ENCODE results near the gene CRLF1.

The CRLF1 gene

DNA sequence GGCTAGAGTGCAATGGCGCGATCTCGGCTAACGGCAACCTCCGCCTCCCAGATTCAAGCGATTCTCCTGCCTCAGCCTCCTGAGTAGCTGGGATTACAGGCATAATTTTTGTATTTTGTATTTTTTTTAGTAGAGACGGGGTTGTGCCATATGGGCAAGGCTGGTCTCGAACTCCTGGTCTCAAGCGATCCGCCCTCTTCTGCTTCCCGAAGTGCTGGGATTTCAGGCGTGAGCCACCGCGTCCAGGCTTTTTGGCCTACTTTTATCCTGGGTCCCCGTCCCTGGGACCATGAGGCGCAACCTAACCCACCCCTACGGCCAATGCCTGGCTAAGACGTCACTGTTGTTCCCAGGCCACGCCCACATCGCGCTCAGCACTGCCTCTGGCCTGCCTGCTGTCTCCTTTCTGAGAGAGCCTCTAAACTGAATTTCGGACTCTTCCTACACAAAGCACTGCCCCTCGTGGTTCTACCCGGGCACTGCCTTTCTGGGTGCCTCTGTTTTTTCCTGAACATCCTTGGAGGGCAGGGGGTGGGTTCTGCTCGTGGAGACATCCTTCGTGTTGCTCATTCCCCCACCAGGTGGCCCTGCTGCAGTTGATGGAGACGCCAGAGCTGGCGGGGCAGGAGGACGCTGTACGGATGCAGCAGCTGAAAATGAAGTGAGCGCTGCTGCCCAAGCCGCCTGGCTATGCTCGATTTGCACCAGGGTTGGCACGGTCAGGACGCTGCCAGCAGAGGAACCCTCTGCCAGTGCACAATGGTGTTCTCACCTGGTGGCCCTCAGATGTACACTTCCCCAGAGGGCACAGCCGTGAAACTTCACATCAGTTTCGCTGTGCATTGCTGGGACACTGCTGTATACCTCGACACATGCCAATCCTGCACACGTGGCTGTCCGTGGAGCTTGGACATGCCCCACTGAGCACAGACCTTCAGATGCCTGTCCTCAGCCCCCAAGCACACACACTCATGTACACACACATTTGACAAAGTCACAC, 16.0 kb downstream of the CRLF1 start:
- peak; percentile 96 for DNase-seq

DNA sequence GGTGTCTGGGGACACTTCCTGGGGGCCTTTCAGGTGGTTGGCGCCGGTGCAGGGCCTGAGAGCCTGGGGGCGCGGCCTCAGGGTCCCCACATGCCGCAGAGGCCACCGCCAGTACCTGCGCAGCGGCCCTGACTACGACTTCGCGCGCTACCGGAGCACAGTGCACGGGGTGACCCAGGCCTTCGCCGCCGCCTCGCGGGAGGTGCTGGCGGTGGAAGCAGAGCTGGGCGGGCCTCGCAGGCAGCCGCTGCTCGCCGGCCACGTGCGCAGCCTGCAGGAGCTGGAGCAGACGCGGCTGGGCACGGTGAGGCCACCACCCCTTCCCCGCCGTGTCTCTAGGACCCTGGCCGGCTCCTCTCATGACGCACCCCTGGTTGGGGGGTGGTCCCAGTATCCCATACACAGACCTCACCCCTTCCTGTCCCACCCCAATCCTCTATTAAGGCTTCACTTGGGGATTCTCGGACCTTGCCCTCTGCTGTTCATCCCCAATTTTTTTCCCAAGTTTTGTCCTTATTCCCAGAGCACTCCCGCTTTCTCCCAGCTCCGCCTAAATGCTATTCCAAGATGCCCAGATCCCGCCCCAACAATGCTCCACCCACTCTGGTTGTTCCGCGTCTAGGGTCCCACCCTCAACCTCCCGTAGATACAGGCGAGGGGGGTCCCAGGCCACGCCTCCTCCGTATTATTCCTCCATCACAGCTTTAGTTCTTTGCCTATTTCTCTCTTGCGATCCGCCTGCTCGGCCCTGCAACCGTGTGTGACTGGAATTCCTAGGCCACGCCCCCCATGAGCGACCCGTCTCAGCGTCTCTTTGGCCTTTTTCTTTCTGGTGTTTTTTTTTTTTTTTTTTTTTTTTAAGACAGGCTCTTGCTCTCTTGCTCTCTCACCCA, 17.0 kb downstream of the CRLF1 start:
- DNase-seq: peak; percentile 79

DNA sequence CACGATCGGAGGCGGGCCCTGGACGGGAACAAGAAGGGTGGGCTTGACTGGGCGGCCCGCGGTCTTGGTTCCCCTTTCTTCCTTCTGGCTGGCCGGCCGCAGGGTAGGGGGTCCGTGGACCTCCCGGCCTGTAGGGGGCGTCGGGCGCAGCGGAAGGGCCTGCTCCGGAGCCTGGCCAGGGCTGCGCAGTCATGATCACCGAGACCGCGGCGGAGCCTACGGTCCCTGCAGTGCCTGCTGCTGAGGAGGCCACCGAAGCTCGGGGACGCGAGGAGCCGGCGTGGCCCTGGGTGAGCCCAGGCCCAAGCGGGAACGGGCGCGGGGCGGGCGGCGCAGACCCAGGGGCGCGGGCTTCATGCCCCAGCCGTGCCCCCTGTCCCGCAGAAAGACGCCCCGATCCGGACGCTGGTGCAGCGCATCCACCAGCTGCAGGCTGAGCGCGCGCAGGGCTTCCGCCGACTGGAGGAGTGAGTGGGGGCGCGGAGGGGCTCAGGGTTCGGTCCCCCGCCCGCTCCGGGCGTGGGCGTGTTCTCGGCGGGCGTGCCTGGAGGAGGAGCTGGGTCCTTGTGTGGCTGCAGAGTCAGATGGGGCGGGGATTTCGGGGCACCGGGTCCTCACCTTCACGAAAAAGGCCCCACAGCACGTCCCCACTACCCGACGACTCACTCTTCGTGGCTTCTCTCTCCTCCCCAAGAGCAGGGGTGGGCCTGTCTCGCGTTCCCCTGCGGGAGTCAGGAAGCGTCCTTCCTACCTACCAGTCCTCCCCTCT, 17.8 kb downstream of the CRLF1 start, which contains the start of gene REX1BD:
TSS of gene REX1BD (plus strand) at position 188 of the 769 bp plus-strand sequence. CDS start at position 192, 4 bp downstream.
- peak; percentile 58 for DNase-seq

DNA sequence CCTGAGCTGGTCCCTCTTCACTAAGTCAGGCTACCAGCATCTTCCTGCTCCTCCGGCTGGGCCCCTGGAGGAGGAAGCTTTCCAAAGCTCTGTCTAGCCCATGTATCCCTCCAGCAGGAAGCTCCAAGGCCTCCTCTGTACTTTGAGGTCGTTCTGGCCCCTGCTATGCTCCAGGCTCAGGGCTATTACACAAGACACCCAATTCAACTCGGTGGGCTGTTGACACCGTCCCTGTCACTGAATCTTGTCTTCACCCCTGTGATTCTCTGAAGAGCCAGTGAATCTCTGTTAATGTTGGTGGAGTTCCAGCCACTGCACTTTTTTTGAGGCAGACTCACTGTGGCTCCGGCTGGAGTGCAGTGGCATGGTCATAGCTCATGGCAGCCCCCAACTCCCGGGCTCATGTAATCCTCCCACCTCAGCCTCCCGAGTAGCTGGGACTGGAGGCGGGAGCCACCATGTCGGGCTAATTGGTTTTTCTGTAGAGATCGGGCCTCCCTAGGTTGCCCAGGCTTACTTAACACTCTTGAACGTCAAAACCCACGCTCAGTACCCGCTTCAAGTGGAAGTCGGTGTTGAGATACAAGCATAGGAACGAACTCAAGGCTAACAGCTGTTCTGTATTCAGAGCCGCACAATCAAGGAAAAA, 18.5 kb downstream of the CRLF1 start:
- DNase-seq: no peak

DNA sequence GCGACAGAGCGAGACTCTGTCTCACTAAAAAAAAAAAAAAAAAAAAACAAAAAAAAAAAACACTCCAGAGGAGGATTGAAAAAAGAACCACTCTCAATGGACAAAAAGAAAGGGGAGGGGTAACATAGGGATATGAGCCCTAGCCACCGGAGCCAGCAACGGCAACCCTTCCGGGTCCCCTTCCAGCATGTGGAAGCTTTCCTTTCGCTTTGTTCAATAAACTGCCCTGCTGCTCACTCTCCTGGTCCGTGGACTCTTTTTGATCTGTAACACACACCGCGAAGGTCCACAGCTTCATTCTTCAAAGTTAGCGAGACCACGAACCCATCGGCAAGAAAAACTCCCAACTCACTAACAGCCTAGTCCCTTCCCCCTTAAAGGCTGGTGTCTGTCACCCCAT, 19.0 kb downstream of the CRLF1 start:
- no peak for DNase-seq

DNA sequence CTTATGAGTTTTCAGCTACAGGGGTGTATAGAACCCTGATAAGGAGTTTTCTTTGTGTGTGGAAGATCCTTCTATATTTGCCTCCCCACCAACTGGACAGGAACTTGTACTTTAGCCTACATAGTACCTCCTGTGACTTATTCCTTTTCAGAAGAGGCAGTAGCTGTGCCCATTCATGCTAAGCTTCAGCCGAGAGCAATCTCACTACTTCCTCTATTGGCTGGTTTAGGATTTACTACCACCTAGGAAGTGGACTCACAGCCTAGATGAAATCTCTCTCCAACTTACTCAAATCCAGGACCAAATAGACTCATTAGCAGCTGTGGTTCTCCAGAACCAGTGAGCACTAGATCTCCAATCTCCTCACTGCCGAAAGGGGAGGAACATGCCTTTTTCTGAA, 20.3 kb downstream of the CRLF1 start:
- no peak for DNase-seq

DNA sequence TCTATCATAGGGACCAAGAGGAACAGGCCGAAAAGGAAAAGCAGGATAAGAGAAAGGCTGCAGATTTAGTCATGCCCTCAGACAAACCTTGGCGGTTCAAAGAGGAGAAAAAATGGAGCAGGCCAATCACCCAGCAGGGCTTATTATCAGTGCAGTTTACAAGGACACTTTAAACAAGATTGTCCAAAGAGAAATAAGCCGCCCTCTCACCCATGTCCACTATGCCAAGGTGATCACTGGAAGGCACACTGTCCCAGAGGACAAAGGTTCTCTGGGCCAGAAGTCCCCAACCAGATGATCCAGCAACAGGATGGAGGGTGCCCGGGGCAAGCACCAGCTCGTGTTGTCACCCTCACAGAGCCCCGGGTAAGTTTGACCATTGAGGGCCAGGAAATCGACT, 26.3 kb downstream of the CRLF1 start:
- DNase-seq: no peak

DNA sequence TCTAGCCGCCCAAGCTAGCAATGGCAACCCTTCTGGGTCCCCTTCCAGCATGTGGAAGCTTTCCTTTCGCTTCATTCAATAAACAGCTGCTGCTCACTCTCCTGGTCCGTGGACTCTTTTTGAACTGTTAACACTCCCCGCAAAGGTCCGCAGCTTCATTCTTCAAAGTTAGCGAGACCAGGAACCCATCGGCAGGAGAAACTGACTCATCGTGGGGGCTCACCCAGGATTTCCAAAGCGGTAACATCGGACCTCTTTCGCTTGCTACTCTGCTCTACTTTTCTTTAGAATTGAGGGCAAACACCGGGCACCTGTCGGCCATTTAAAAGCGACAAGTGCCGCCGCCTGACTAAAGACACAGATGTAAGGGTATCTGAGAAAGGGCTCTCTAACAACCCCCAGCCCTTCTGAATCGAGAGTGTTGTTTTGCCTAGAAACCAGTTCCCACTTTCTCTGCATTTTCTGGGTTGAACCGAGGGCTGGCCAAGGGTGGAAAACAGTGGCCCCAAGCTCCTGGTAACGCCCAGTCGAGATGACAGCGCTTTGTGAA, 29.2 kb downstream of the CRLF1 start:
- no peak for DNase-seq

DNA sequence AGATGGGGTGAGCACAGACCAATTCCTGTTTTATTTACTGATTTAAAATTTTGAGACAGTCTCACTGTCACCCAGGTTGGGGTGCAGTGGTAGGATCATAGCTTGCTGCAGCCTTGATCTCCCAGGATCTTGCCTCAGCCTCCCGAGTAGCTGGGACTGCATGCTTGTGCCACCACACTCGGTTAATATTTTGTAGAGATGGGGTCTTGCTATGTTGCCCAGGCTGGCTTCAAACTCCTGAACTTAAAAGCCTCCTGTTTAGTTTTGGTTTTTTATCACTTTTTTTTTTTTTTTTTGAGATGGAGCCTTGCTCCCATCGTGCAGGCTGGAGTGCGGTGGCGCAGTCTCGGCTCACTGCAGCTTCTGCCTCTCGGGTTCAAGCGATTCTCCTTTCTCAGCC, 30.2 kb downstream of the CRLF1 start:
- no peak for DNase-seq

DNA sequence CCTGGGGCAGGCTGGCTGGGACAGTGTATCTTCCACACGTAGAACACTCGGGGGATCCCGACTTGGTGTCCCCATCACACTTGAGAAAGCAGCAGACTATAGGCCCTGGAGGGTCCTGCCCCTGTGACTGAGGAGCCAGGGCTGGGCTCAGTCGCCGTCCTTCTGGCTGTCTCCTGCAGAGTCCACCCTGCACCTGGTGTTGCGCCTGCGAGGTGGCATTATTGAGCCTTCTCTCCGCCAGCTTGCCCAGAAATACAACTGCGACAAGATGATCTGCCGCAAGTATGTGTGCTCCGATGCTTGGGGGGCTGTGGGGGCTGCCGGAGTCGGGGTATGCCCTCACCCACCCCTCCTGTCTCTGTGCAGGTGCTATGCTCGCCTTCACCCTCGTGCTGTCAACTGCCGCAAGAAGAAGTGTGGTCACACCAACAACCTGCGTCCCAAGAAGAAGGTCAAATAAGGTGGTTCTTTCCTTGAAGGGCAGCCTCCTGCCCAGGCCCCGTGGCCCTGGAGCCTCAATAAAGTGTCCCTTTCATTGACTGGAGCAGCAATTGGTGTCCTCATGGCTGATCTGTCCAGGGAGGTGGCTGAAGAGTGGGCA, 31.8 kb downstream of the CRLF1 start:
- DNase-seq: no peak

DNA sequence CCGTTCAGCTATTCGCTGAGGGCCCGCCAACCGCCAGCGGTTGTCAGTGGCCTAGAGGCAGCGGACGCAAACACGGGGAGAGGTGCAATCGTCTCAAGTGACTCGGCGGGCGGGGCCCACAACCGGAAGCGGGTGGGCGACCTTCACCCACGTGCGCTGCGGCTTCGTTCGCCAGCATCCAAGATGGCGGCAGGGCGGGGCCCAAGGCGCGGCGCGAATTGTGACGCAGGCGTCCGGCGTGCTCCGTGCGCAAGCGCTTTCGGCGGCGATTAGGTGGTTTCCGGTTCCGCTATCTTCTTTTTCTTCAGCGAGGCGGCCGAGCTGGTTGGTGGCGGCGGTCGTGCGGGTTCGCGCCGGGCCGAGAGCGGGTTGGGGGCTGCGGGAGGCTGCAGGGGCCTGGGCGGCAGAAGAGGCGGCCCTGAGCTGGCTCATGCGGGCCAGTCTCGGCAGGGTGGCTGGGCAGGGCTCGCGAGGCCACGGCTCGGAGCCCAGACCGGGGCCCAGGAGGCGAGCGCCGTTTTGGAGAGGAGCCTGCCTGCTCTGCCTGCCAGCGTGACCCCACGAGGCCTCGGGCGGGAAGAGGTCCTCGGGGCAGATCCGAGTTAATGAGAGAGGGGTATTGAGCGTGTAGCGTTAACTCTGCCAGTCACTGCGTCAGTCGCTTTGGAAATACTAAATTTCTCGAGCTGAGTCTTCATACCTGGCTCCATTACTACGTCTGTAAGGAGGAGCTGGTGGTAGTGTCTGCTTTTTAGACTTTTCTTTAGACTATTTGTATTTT, 34.8 kb downstream of the CRLF1 start, which contains the start of gene UBA52:
TSS of gene UBA52 (plus strand) at position 294 of the 781 bp plus-strand sequence. CDS start 1,444 bp downstream, outside the sequence.
- peak; percentile 95 for DNase-seq

DNA sequence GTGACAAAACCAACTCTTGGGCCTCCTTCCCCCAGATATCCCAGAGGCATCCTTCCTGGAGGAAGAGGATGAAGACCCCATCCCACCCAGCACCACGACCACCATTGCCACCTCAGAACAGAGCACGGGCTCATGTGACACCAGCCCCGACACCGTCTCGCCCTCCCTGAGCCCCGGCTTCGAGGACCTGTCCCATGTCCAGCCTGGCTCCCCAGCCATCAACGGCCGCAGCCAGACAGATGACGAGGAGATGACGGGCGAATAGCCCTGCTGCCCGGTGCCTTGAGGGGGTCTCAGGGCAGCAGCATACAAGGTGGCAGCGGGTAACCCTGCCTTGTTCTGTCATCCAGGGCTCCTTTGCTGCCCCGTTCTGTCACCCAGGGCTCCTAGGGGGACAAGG, 38.2 kb downstream of the CRLF1 start:
- no peak for DNase-seq

DNA sequence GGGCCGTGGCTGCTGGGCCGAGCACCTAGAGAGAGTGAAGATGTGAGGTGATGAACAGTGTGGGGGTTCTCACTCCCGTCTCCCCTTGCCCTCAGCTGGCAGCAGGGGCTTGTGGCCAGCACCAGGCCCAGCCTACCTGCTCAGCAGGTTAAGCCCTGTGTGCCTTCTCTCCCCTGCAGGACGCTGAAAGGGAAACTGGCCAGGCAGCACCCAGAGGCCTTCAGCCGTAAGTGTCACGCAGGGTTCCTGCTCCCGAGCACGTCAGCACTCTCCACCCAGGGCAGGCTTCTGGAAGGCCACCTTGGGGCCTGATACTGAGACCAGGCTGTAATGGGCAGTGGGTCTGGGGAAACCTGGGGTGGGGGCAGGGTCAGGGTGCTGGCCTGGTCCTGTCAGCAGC, 39.6 kb downstream of the CRLF1 start:
- DNase-seq: no peak

DNA sequence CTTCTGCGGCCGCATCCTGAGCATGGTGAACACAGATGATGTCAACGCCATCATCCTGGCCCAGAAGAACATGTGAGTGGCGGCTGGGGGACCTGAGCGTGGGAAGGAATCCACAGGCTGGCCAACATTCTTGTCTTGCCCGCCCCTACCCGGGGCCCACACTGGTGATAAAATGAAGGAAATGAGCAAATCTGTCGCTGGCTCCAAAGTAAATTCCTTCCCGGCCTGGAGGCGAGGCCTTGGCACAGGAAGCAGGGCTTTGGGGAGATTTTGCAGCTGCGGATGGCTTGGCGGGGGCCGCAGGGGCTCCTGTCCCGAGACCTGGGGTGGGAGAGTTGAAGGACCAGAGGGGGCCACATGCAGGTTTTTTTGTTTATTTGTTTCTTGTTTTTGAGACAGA, 44.5 kb downstream of the CRLF1 start:
- DNase-seq: no peak

DNA sequence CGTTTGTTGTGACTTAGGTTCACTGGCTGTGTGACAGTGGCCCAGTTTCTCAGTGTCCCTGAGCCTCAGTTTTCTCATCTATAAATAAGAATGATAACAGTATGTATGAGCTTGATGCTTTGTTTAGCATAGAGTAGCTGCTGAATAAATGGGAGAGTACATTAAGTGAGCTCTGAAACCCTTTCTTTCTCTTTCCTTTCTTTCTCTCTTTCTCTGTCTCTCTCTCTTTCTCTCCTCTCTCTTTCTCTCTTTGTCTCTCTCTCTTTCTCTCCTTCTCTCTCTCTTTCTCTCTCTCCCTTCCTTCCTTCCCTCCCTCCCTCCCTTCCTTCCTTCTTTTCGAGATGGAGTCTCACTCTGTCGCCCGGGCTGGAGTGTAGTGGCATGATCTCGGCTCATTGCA, 46.9 kb downstream of the CRLF1 start:
- no peak for DNase-seq

DNA sequence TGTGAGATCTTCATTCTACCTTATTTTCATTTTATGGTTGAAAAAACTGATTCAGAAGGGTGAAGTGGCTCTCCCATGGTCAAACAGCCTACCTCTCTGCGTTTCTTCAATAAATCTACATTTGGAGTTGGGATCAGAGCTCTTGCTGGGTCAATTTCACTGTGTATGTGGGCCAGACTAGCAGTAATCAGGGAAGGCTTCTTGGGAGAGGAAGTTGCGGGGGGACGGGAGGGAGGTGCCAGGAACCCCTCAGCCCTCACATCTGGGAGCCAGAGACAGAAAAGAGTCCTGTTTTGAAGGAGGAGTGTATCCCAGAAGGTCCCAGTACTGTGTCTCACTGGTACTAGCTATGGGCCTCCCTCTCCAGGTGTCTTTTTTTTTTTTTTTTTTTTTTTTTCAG, 48.0 kb downstream of the CRLF1 start:
- no peak for DNase-seq

DNA sequence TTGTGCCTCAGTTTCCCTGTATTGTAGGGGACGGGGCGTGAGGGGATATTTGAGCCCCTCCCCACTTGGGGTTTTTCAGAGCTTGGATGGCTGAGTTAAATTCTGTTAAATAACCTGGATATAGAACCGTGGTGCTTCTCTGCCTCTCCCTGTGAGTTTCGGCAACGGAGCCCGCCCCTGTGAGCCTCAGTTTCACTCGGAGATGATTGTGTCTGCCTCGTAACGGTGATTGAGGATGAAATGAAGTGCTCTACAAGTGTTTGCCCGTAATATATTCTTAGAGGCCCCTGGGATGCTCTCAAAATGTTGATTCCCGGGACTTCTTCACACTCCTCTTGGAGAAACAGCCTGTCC, 48.4 kb downstream of the CRLF1 start:
- no peak for DNase-seq

DNA sequence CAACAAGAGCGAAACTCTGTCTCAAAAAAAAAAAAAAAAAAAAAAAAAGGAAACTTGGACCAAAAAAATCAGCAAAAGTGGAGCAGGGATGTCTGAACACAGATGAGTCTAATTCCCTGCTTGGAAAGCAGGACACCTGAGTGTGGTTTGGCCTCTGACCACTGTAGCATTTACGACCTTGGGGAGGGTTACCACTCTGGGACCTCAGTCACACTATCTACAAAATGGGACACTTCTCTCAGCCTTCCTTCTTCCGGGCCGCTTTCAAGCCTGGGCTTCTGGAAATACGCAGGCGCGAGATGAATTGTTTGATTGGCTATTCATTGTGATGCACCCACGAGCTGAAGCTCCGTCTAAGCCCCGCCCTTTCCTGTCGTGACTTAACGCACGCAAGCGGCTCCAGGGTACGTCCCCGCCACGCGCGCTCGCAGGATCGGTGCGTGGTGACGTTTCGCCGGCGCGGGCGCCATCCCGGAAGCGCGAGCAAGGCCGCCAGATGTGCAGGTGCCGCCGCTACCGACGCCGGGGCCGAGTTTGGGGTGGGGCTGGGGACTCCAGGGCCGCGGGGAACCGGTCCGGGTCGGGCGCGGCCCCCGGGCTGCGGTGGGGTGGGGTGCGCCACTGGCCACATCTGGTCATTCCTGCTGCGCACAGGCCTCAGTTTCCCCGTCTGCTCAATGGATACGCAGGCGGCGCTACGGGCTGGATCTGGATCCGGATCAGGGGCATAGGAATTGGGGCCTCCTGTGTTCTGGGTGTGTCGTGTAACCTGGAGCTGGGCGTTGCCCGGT, 49.0 kb downstream of the CRLF1 start, which contains the start of gene KXD1:
TSS of gene KXD1 (plus strand) at position 460 of the 791 bp plus-strand sequence. CDS start 4,187 bp downstream, outside the sequence.
- peak; percentile 94 for DNase-seq

DNA sequence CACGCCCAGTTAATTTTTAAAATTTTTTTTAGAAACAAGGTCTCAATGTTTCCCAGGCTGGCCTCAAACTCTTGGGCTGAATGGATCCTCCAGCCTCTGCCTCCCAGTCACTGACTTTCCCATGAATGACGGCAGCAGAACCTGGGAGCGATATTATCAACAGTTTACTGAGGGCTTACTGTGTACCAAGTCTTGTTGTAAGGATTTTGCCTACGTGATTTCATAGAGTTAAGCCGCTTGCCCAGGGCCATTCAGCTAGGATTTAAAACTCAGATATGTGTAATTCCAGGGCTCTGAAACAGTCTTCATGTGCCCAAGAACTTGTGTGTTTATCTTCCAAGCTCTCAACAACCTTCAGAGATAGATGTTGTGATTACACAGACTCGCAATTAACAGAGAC, 55.0 kb downstream of the CRLF1 start:
- DNase-seq: no peak

All from DMS79 (cell line).